PFSK-1 (cell line): ENCODE measurements around the gene KANSL1L.

Experiments used
- POLR2AphosphoS5 ChIP-seq: IDR thresholded peaks from 2 replicates; pipeline ENCODE4 v1.6.1; 2012; ENCODE audit warnings: low read depth, mild to moderate bottlenecking, control low read depth, low read length, moderate library complexity
- SIN3A ChIP-seq: IDR thresholded peaks from 2 replicates; pipeline ENCODE4 v1.6.1; 2012; ENCODE audit warnings: mild to moderate bottlenecking, low read length, moderate library complexity, borderline replicate concordance; ENCODE audit not compliant: insufficient read depth
- TAF1 ChIP-seq: IDR thresholded peaks from 2 replicates; pipeline ENCODE4 v1.6.1; 2012; ENCODE audit warnings: low read length, control low read depth, borderline replicate concordance; ENCODE audit not compliant: insufficient read depth
- TF ChIP-seq, protein P1 (sequence below), 2 experiments: IDR thresholded peaks; 2 replicates each; pipeline versions ENCODE4 v1.6.1 to v1.8.0; 2011 to 2012; ENCODE audit warnings: low read depth in 2 of 2, low read length in 2 of 2, control low read depth in 1 of 2, inconsistent platforms in 1 of 2, mild to moderate bottlenecking in 1 of 2, moderate library complexity in 1 of 2; ENCODE audit not compliant: insufficient read depth in 1 of 2

DNA sequence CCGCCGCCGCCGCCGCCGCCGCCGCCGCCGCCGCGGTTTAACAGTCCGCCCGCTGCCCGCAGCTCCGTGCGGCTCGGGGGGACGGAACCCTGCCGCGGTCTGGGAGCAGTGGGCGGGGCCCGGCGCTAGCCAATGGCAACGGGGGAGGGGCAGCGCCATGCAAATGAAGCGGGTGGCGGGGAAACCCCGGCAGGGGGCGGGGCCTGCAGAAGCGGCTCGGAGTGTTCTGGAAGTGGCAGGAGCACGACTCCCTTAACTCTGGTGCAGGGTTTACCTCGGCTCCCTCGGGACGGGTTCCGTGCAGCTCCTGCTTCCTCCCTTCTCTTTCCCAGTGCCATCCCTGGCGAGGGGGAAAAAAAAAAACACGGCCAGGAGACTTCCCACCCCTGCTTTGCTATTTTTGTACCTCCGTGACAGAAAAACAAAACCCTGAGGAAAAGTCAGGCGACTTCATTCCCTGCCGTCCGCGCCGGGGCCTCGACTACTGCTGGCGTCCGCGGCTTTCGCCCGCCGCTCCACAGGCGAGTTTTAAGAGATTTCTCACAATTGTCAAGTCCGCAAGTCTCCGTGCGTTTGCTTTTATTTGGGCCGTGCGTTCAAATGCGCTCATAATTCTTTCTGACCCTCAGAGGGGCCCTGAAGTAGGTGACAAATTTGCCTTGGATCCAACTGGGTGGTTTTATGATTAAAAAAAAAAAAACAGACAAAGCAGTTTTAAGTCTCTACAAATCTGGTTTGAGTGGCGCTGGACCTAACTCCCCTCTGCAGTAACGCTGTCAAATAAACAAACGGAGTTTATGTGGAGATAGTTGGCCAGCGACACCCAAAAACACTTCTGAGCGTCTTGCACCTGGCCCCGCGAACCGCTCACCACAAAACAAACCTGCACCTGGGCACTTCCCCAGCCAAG lies at the start of gene KANSL1L:
- TF ChIP-seq TAF1, result no peak
- TF ChIP-seq, protein P1, sequence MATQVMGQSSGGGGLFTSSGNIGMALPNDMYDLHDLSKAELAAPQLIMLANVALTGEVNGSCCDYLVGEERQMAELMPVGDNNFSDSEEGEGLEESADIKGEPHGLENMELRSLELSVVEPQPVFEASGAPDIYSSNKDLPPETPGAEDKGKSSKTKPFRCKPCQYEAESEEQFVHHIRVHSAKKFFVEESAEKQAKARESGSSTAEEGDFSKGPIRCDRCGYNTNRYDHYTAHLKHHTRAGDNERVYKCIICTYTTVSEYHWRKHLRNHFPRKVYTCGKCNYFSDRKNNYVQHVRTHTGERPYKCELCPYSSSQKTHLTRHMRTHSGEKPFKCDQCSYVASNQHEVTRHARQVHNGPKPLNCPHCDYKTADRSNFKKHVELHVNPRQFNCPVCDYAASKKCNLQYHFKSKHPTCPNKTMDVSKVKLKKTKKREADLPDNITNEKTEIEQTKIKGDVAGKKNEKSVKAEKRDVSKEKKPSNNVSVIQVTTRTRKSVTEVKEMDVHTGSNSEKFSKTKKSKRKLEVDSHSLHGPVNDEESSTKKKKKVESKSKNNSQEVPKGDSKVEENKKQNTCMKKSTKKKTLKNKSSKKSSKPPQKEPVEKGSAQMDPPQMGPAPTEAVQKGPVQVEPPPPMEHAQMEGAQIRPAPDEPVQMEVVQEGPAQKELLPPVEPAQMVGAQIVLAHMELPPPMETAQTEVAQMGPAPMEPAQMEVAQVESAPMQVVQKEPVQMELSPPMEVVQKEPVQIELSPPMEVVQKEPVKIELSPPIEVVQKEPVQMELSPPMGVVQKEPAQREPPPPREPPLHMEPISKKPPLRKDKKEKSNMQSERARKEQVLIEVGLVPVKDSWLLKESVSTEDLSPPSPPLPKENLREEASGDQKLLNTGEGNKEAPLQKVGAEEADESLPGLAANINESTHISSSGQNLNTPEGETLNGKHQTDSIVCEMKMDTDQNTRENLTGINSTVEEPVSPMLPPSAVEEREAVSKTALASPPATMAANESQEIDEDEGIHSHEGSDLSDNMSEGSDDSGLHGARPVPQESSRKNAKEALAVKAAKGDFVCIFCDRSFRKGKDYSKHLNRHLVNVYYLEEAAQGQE (IDR thresholded peaks at IDR 0.05; ENCODE audit: insufficient read depth in 1 of 2, low read depth in 2 of 2, low read length in 2 of 2), result no peak
- TF ChIP-seq SIN3A, result no peak
- 0 out of 2 replicates have a peak, but pooled peaks have one; percentile 23 for TF ChIP-seq POLR2AphosphoS5
